SW480 (cell line): ENCODE measurements around the gene GLRB.
"Not testable (repeated sequence)": the region's sequence is repeated elsewhere in the genome, so short reads cannot be mapped to it uniquely, and the experiment has no call there.

ENCODE experiments used
- DNase-seq: peaks from one replicate; pipeline ENCODE4 v3.0.0-alpha.2; 2016; ENCODE audit warnings: low spot score

GLRB gene

GRCh38 chr4:157128395-157128794 is 52.4 kb downstream of the GLRB start:
- peak; percentile 20 for DNase-seq

DNA sequence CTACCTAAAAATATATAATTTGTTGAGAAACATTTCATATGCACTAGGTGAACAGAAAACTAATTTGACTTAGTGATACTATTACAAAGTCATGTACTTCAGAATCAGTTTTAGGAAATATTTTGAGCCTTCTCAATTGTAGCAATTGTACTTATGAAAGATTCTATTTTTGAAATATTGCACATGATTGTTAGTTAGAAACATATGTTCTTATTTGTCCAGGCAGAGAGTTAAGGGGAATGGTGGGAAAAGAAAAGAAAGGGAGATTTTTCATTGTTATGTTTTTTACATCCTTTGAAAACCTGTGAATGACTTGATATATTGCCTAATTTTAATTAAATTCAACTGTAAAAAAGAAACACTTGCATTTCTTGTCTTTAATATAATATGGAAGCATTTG is 66.0 kb downstream of the GLRB start:
- no peak for DNase-seq

DNA sequence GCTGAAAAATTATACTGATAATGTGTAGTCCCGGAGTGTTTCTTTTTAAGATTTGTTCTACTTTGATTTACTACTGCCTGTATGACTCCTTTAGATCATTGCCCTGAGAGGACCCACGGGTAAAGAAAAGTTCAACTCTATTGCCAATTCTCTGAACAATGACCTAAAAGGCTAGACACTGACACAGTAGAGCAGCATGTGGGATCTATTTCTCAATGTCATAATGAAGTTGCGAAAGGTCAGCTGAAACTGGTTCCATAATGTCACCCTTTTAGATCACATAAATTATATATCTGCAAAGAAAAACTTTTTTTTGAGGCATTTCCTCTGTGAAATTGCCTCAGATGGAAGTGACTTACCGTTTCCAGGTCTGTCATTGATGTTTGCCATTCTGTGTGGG is 67.4 kb downstream of the GLRB start:
- DNase-seq: no peak

DNA sequence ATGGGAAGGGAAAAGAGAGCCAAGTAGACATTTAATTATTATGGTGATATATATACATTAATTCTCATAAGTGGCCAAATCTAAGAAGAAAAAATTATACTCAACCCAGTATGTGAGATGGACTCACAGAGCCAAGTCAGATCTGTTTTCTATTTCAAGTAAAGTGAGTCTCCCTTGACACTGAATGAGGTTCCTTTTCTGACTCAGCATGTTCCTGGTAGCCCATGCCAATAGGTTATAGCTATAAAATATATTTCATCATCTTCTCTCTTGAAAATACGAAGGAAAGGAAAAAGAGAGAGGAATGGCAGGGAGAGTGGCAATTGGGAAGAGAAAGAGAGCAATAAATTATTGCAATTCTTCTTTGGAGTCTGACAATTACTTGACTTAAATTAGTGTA is 75.8 kb downstream of the GLRB start:
- DNase-seq: no peak

DNA sequence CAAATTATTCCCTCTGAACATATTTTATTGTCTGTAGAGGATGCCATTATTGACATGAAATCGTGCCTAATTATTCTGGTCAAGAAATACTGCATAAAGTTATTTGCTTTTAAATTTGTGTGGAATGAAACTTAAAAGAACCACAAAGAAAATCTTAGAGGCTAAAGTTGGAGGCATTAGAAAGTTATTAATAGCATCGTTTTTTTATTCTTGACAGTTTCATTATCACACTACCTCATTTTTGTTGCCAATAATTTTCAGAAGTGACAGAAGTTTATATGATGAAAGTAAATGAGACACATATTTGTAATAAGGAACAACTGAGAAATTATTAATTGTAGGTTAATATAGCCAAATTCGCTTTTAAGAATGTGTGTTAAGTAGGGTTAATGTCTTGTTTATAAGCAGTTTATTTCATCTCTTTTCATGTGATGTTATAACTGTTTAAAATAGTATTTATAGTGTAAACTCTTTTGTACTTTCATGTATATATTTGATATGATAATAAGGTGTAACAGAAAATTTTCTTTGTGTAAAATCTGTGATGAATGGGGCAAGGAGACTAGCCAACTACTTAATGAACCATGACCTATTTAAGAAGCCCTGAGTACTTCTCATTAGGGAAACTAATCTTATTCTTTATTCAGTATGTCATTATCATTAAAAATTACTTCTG is 90.1 kb downstream of the GLRB start:
- no peak for DNase-seq

DNA sequence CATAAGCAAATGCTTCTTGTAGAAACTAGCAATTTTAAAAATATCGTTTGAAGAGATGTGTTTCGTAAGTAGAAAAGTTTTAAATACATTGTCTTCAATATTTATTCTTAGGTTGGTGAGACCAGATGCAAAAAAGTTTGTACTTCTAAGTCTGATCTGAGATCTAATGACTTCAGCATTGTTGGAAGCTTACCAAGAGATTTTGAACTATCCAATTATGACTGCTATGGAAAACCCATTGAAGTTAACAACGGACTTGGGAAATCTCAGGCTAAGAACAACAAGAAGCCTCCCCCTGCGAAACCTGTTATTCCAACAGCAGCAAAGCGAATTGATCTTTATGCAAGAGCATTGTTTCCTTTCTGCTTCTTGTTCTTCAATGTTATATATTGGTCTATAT is 94.4 kb downstream of the GLRB start:
- DNase-seq: no peak

GRCh38 chr4:157172011-157172410 is 96.1 kb downstream of the GLRB start:
- DNase-seq: no peak

- not testable (repeated sequence) for DNase-seq
Observed at GRCh38 chr4:157180268-157180667, 104.3 kb downstream of the GLRB start.

- no peak for DNase-seq
Observed at GRCh38 chr4:157184300-157184699, 108.3 kb downstream of the GLRB start.

GRCh38 chr4:157185363-157185762 is 109.4 kb downstream of the GLRB start:
- DNase-seq: no peak

- DNase-seq: no peak
Observed at GRCh38 chr4:157195374-157195773, 119.4 kb downstream of the GLRB start.

DNA sequence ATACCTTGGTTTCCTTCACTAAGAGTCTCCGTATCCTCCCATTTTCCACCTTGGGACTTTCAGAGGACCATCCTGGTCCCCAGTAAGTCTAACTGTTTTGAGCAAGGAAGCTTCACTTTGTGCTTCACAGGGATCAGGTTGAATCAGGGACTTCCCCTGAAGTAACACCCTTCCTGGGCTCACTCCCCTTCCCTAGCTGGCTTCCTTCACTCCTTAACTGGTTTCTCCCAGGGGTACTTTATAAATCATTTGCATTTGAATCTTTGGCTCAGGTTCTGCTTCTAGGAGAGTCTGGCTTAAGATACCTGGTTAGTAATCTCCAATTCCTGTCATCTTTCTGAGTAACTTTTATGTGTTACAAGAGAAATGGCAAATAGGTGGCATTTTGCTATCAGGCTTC is 120.1 kb downstream of the GLRB start:
- DNase-seq: no peak

- DNase-seq: no peak
Observed at GRCh38 chr4:157204634-157205244, 128.8 kb downstream of the GLRB start.

- no peak for DNase-seq
Observed at GRCh38 chr4:157217708-157218107, 141.8 kb downstream of the GLRB start.

GRCh38 chr4:157219711-157220370 is 143.9 kb downstream of the GLRB start:
- no peak for DNase-seq

GRCh38 chr4:157220371-157220881 is 144.5 kb downstream of the GLRB start, which contains the start of gene GRIA2:
GRIA2 (plus strand) TSS chr4:157220728; CDS start chr4:157221043, 315 bp downstream.
- DNase-seq: no peak

DNA sequence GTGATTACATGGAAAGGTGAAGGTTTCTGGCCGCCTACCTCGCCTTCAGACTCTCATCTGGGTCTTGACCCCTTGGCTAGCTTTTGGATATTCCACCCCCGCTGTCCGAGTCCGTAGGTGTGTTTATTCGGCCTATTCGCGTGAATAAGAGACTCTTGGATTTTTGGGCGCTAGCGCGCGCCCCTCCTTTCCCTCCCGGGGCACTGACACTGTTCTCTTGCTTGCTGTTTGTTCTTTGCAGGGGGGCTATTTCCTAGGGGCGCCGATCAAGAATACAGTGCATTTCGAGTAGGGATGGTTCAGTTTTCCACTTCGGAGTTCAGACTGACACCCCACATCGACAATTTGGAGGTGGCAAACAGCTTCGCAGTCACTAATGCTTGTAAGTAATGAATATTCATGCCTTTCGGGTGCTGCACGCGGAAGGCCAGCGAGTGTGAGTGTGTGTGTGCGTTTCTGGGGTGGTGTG is 145.5 kb downstream of the GLRB start:
- no peak for DNase-seq
